Prostate gland (tissue), 2 donors: ENCODE results near the gene ASIC2. TPM values are rescaled to one million over a fixed set of nuclear protein-coding genes. Genes with fewer than 3 reads are reported as not detected.

ENCODE experiments used
- DNase-seq: peaks from one replicate; pipeline ENCODE4 v3.0.0-alpha.2; 2019; ENCODE audit warnings: low spot score
- H3K27ac ChIP-seq, 2 donors: fragments of 200-600 bp; sonication (generic); 2 replicates each; pipeline ENCODE4 v1.5.1; 2017 to 2019
- H3K27me3 ChIP-seq: fragments of 200-600 bp; sonication (generic); replicated peaks from 2 replicates; pipeline ENCODE4 v1.5.1; 2019; ENCODE audit not compliant: insufficient read depth
- H3K36me3 ChIP-seq, 2 donors: fragments of 200-600 bp; sonication (generic); 1 replicate in 1 of 2; 2 replicates in 1 of 2; pipeline versions ENCODE4 v1.5.1 to v1.8.1; 2017 to 2019
- H3K4me1 ChIP-seq: fragments of 200-600 bp; sonication (generic); replicated peaks from 2 replicates; pipeline ENCODE4 v1.5.1; 2019
- H3K4me3 ChIP-seq, 2 donors: fragments of 200-600 bp; sonication (generic); 2 replicates each; pipeline ENCODE4 v1.5.1; 2017 to 2019
- H3K9me3 ChIP-seq: fragments of 200-600 bp; sonication (generic); 2 replicates; pipeline ENCODE4 v1.5.1; 2017
- CTCF ChIP-seq, 4 experiments: fragments of 200-600 bp in 2 of 4; fragments of 450-650 bp in 2 of 4; sonication (generic) in 2 of 4; IDR thresholded peaks; 1 replicate in 3 of 4; 2 replicates in 1 of 4; pipeline ENCODE4 v1.5.1; 2016 to 2019; ENCODE audit warnings: antibody characterized with exemption in 4 of 4, mild to moderate bottlenecking in 2 of 4, moderate library complexity in 2 of 4
- POLR2A ChIP-seq: fragments of 450-650 bp; IDR thresholded peaks from one replicate; pipeline ENCODE4 v1.6.1; 2016; ENCODE audit warnings: antibody characterized with exemption, mild to moderate bottlenecking
- POLR2AphosphoS5 ChIP-seq: sonication (generic); formaldehyde crosslinking; IDR thresholded peaks from one replicate; pipeline ENCODE4 v1.6.1; 2017; ENCODE audit warnings: antibody characterized with exemption
- WGBS: methylation state at CpG from one replicate; pipeline ENCODE4 v1.1.5; 2018; 5-methylcytosine and 5-hydroxymethylcytosine counted together
- intact Hi-C: fragments of 100-400 bp; cut with DNase I; formaldehyde crosslinking; loops from one replicate; pipeline ENCODE4 v1.14.2; 2022
- total RNA-seq, 2 donors: library from RNA; depleted of rRNA; stranded (reverse); fragments of >200 nt; gene quantifications; one replicate each; pipeline ENCODE4 v1.1.0, GENCODE V29; 2016

Gene ASIC2
- total RNA-seq, 2 donors from 2014 or later = 3.2 TPM; not detected in 1

GRCh38 chr17:33076979-33077378 is 216.1 kb downstream of the ASIC2 start:
- DNase-seq = no peak
- Histone ChIP-seq H3K27me3 (no peaks in the 10 kb centered on the region), H3K4me1 (no peaks in the 10 kb centered on the region), H3K4me3 (no peak overlapping the region), H3K36me3 (no peaks in the 10 kb centered on the region), H3K9me3 (no peaks in the 10 kb centered on the region), H3K27ac (no peak overlapping the region)
- 32% methylated on average over 1 of the region's 1 CpG for WGBS
- intact Hi-C loops = no loop called here
- no peak for TF ChIP-seq POLR2A
- TF ChIP-seq CTCF (IDR thresholded peaks at IDR 0.05) = no peak
- no peak for TF ChIP-seq POLR2AphosphoS5

GRCh38 chr17:33073416-33073815 is 219.7 kb downstream of the ASIC2 start:
- H3K36me3 ChIP-seq = no peaks in the 10 kb centered on the region
- H3K27ac ChIP-seq = no peak overlapping the region
- DNase-seq = no peak
- intact Hi-C loops = no loop called here
- H3K9me3 ChIP-seq = no peaks in the 10 kb centered on the region
- peaks cover 2% of the 10 kb centered on the region for H3K27me3 ChIP-seq
- H3K4me1 ChIP-seq = no peaks in the 10 kb centered on the region
- TF ChIP-seq POLR2AphosphoS5 (no peak), POLR2A (no peak), CTCF (IDR thresholded peaks at IDR 0.05) (no peak)
- 51% methylated on average over 7 of the region's 7 CpGs for WGBS
- H3K4me3 ChIP-seq = no peak overlapping the region

- Histone ChIP-seq H3K4me1 (no peaks in the 10 kb centered on the region), H3K4me3 (no peak overlapping the region), H3K27me3 (peaks cover 2% of the 10 kb centered on the region), H3K36me3 (no peaks in the 10 kb centered on the region), H3K9me3 (no peaks in the 10 kb centered on the region), H3K27ac (no peak overlapping the region)
- intact Hi-C loops = no loop called here
- 85% methylated on average over 12 of the region's 12 CpGs for WGBS
- DNase-seq = no peak
- TF ChIP-seq POLR2AphosphoS5 = no peak
- no peak for TF ChIP-seq CTCF (IDR thresholded peaks at IDR 0.05)
- TF ChIP-seq POLR2A = no peak
These were observed 220.5 kb downstream of the ASIC2 start for GRCh38 chr17:33072421-33073161.

GRCh38 chr17:33071656-33072055 is 221.4 kb downstream of the ASIC2 start:
- Histone ChIP-seq H3K4me3 (no peak overlapping the region), H3K36me3 (no peaks in the 10 kb centered on the region), H3K9me3 (no peaks in the 10 kb centered on the region), H3K27ac (no peak overlapping the region), H3K27me3 (peaks cover 2% of the 10 kb centered on the region), H3K4me1 (no peaks in the 10 kb centered on the region)
- no peak for DNase-seq
- intact Hi-C loops = no loop called here
- TF ChIP-seq POLR2AphosphoS5 = no peak
- no peak for TF ChIP-seq CTCF (IDR thresholded peaks at IDR 0.05)

GRCh38 chr17:33057564-33057963 is 235.5 kb downstream of the ASIC2 start:
- TF ChIP-seq POLR2AphosphoS5 (no peak), POLR2A (no peak), CTCF (IDR thresholded peaks at IDR 0.05) (no peak)
- Histone ChIP-seq H3K9me3 (no peaks in the 10 kb centered on the region), H3K36me3 (no peaks in the 10 kb centered on the region), H3K27ac (no peak overlapping the region), H3K4me1 (no peaks in the 10 kb centered on the region), H3K27me3 (no peaks in the 10 kb centered on the region), H3K4me3 (no peak overlapping the region)
- WGBS = 91% methylated on average over 2 of the region's 2 CpGs
- no peak for DNase-seq
- intact Hi-C loops = no loop called here
